Nephron (organoid): ENCODE measurements around the gene ARAP2.

Experiments used
- H3K27ac Mint-ChIP-seq, 3 experiments: 2 replicates each; pipeline ENCODE4 v1.8.0; 2020; ENCODE audit warnings: mixed read lengths in 3 of 3, mild to moderate bottlenecking in 2 of 3, moderate library complexity in 1 of 3
- H3K27me3 Mint-ChIP-seq: 2 replicates; pipeline ENCODE4 v1.8.0; 2021; ENCODE audit warnings: low read depth, mild to moderate bottlenecking, moderate library complexity, mixed read lengths
- H3K36me3 Mint-ChIP-seq: 2 replicates; pipeline ENCODE4 v1.8.0; 2020; ENCODE audit warnings: low read depth, mixed read lengths
- H3K4me1 Mint-ChIP-seq: 2 replicates; pipeline ENCODE4 v1.8.0; 2020; ENCODE audit warnings: mixed read lengths
- H3K4me3 Mint-ChIP-seq, 3 experiments: 2 replicates each; pipeline ENCODE4 v1.8.0; 2020; ENCODE audit warnings: mild to moderate bottlenecking in 3 of 3, mixed read lengths in 3 of 3, moderate library complexity in 2 of 3
- H3K9me3 Mint-ChIP-seq: 2 replicates; pipeline ENCODE4 v1.8.0; 2020; ENCODE audit warnings: mixed read lengths
- CTCF ChIP-seq, 3 experiments: fragments of 200-600 bp; sonication (generic); IDR thresholded peaks; one replicate each; pipeline ENCODE4 v1.5.0; 2021; ENCODE audit warnings: antibody characterized with exemption in 3 of 3; ENCODE audit not compliant: unreplicated experiment in 3 of 3

ARAP2 gene

GRCh38 chr4:36196145-36196913 is 48.0 kb downstream of the ARAP2 start:
- Mint-ChIP-seq H3K9me3 (no peaks in the 10 kb centered on the region), H3K27ac (no peak overlapping the region), H3K36me3 (no peaks in the 10 kb centered on the region), H3K27me3 (no peaks in the 10 kb centered on the region), H3K4me1 (no peaks in the 10 kb centered on the region), H3K4me3 (no peak overlapping the region)
- TF ChIP-seq CTCF (IDR thresholded peaks at IDR 0.05; ENCODE audit: unreplicated experiment in 3 of 3), result no peak

- Mint-ChIP-seq H3K4me3 (no peak overlapping the region), H3K27ac (no peak overlapping the region), H3K36me3 (no peaks in the 10 kb centered on the region), H3K9me3 (no peaks in the 10 kb centered on the region), H3K27me3 (no peaks in the 10 kb centered on the region), H3K4me1 (no peaks in the 10 kb centered on the region)
- TF ChIP-seq CTCF (IDR thresholded peaks at IDR 0.05; ENCODE audit: unreplicated experiment in 3 of 3), result no peak
Measured at GRCh38 chr4:36192922-36193321, 51.4 kb downstream of the ARAP2 start.

- Mint-ChIP-seq H3K27me3 (no peaks in the 10 kb centered on the region), H3K36me3 (no peaks in the 10 kb centered on the region), H3K4me1 (no peaks in the 10 kb centered on the region), H3K4me3 (no peak overlapping the region), H3K9me3 (no peaks in the 10 kb centered on the region), H3K27ac (no peak overlapping the region)
- no peak for TF ChIP-seq CTCF (IDR thresholded peaks at IDR 0.05; ENCODE audit: unreplicated experiment in 3 of 3)
Measured at GRCh38 chr4:36189511-36190226, 54.6 kb downstream of the ARAP2 start.

GRCh38 chr4:36187723-36188333 is 56.5 kb downstream of the ARAP2 start:
- H3K4me3 Mint-ChIP-seq, result no peak overlapping the region

GRCh38 chr4:36183665-36184393 is 60.5 kb downstream of the ARAP2 start:
- Mint-ChIP-seq H3K9me3 (no peaks in the 10 kb centered on the region), H3K36me3 (no peaks in the 10 kb centered on the region), H3K27ac (no peak overlapping the region), H3K4me3 (no peak overlapping the region), H3K27me3 (no peaks in the 10 kb centered on the region), H3K4me1 (no peaks in the 10 kb centered on the region)
- no peak for TF ChIP-seq CTCF (IDR thresholded peaks at IDR 0.05; ENCODE audit: unreplicated experiment in 3 of 3)

More at GRCh38 chr4:36187723-36188333, 56.5 kb downstream of the ARAP2 start:
- Mint-ChIP-seq H3K36me3 (no peaks in the 10 kb centered on the region), H3K27ac (no peak overlapping the region), H3K9me3 (no peaks in the 10 kb centered on the region), H3K4me1 (no peaks in the 10 kb centered on the region), H3K27me3 (no peaks in the 10 kb centered on the region)
- peak; percentile 71 to 86 (median 81) for TF ChIP-seq CTCF (IDR thresholded peaks at IDR 0.05; ENCODE audit: unreplicated experiment in 3 of 3)
